Mesendoderm (in vitro differentiated cells): ENCODE results near the gene CHD9.

ENCODE experiments used
- DNase-seq: peaks from one replicate; pipeline ENCODE4 v3.0.0; 2013
- H2AK5ac ChIP-seq: 2 replicates; pipeline ENCODE4 v1.6.1; 2013; ENCODE audit warnings: low read length, inconsistent platforms
- H2BK120ac ChIP-seq: 2 replicates; pipeline ENCODE4 v1.6.1; 2013; ENCODE audit warnings: low read depth, mild to moderate bottlenecking, low read length, moderate library complexity, mixed read lengths
- H2BK15ac ChIP-seq: replicated peaks from 2 replicates; pipeline ENCODE4 v1.6.1; 2013; ENCODE audit warnings: low read depth, mild to moderate bottlenecking, moderate library complexity
- H2BK5ac ChIP-seq: 2 replicates; pipeline ENCODE4 v1.6.1; 2013; ENCODE audit warnings: low read length, inconsistent platforms
- H3K18ac ChIP-seq: 2 replicates; pipeline ENCODE4 v1.6.1; 2013; ENCODE audit warnings: mild to moderate bottlenecking, low read length, mixed read lengths
- H3K23ac ChIP-seq: one replicate; pipeline ENCODE4 v1.6.1; 2013; ENCODE audit warnings: low read length
- H3K27ac ChIP-seq: 2 replicates; pipeline ENCODE4 v1.5.1; 2013; ENCODE audit warnings: low read depth, mild to moderate bottlenecking, inconsistent platforms, low read length, moderate library complexity
- H3K27me3 ChIP-seq: 2 replicates; pipeline ENCODE4 v1.6.1; 2013; ENCODE audit warnings: low read length, control low read depth, mild to moderate bottlenecking, inconsistent platforms; ENCODE audit not compliant: insufficient read depth, poor library complexity
- H3K36me3 ChIP-seq: 2 replicates; pipeline ENCODE4 v1.6.1; 2013; ENCODE audit warnings: low read length, inconsistent platforms; ENCODE audit not compliant: control insufficient read depth, insufficient read depth
- H3K4ac ChIP-seq: one replicate; pipeline ENCODE4 v1.6.1; 2013; ENCODE audit warnings: low read depth, mild to moderate bottlenecking, low read length, moderate library complexity
- H3K4me1 ChIP-seq: 2 replicates; pipeline ENCODE4 v1.6.1; 2013; ENCODE audit warnings: low read depth, low read length, inconsistent platforms; ENCODE audit not compliant: control insufficient read depth
- H3K4me2 ChIP-seq: 2 replicates; pipeline ENCODE4 v1.6.1; 2013; ENCODE audit warnings: low read length
- H3K4me3 ChIP-seq: 2 replicates; pipeline ENCODE4 v1.5.1; 2013; ENCODE audit warnings: mild to moderate bottlenecking, low read length
- H3K56ac ChIP-seq: one replicate; pipeline ENCODE4 v1.6.1; 2013; ENCODE audit warnings: low read length
- H3K79me1 ChIP-seq: 2 replicates; pipeline ENCODE4 v1.6.1; 2013; ENCODE audit warnings: low read length, inconsistent platforms
- H3K79me2 ChIP-seq: 2 replicates; pipeline ENCODE4 v1.6.1; 2013; ENCODE audit warnings: mild to moderate bottlenecking, low read length; ENCODE audit not compliant: control insufficient read depth, insufficient read depth
- H3K9ac ChIP-seq: 2 replicates; pipeline ENCODE4 v1.6.1; 2013; ENCODE audit warnings: low read length, inconsistent platforms
- H4K5ac ChIP-seq: one replicate; pipeline ENCODE4 v1.6.1; 2013; ENCODE audit warnings: low read length
- H4K8ac ChIP-seq: one replicate; pipeline ENCODE4 v1.6.1; 2013; ENCODE audit warnings: low read depth, mild to moderate bottlenecking, control low read depth, low read length, moderate library complexity
- WGBS: extraction: QIAGEN DNeasy Blood & Tissue Kit; methylation state at CpG from one replicate; pipeline ENCODE4 v1.1.7; 2013; ENCODE audit warnings: low lambda C conversion rate, missing lambda C conversion rate; ENCODE audit not compliant: insufficient coverage; ENCODE audit errors: extremely low coverage; 5-methylcytosine and 5-hydroxymethylcytosine counted together

Gene CHD9

DNA sequence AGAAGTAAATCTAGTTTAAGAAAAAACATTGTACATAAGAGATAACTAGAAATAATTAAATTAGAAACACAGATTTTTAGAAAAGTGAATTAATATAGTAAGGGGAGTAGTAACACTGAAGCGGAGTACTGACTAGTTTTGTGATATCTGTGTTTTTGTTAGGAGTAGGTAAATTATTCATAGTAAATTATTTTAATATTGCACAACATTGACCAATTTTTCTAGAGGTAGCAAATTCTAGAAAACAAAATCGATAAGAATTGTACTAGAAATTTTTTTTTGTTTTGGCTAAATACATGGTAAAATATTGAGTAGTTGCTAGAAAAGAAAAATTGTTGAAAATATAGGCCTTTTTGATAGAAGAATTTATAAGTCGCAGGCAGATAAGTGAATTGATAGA, 156.5 kb downstream of the CHD9 start:
- Histone ChIP-seq H3K4me3 (no peak overlapping the region), H3K9ac (no peak overlapping the region), H3K56ac (no peak overlapping the region), H2AK5ac (no peak overlapping the region), H3K4me2 (no peak overlapping the region), H3K4ac (no peak overlapping the region), H3K36me3 (no peaks in the 10 kb centered on the region), H3K27me3 (no peaks in the 10 kb centered on the region), H3K79me2 (peaks cover 4% of the 10 kb centered on the region), H2BK120ac (no peak overlapping the region), H3K23ac (no peak overlapping the region), H2BK5ac (no peak overlapping the region), H3K4me1 (no peaks in the 10 kb centered on the region), H4K5ac (no peak overlapping the region), H3K18ac (no peak overlapping the region), H3K27ac (no peak overlapping the region), H4K8ac (no peak overlapping the region), H3K79me1 (no peaks in the 10 kb centered on the region), H2BK15ac (no peak overlapping the region)
- 100% methylated on average over 2 of the region's 3 CpGs for WGBS
- no peak for DNase-seq

DNA sequence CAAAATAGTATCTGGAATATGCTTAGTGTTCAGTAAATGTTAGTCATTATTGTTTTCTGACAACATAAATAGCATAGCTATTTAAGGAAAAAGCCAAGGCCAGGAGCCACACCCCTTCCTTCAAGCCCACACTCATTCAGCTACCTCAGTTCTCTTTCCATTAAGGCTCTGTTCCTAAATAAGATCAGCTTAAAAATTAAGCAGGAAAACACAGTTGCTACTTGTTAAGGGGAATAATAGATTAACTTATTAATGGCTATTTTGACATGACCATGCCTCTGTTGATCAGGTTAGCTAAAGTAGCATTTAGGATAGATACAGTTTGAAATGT, 158.1 kb downstream of the CHD9 start:
- Histone ChIP-seq H3K4me3 (no peak overlapping the region), H3K79me1 (no peaks in the 10 kb centered on the region), H2BK15ac (no peak overlapping the region), H3K27ac (no peak overlapping the region), H3K27me3 (no peaks in the 10 kb centered on the region), H4K8ac (no peak overlapping the region), H3K23ac (no peak overlapping the region), H4K5ac (no peak overlapping the region), H3K36me3 (no peaks in the 10 kb centered on the region), H3K9ac (no peak overlapping the region), H2BK5ac (no peak overlapping the region), H2AK5ac (no peak overlapping the region), H3K18ac (no peak overlapping the region), H3K4me2 (no peak overlapping the region), H2BK120ac (no peak overlapping the region), H3K4ac (no peak overlapping the region), H3K56ac (no peak overlapping the region), H3K79me2 (peaks cover 6% of the 10 kb centered on the region), H3K4me1 (no peaks in the 10 kb centered on the region)
- no peak for DNase-seq

DNA sequence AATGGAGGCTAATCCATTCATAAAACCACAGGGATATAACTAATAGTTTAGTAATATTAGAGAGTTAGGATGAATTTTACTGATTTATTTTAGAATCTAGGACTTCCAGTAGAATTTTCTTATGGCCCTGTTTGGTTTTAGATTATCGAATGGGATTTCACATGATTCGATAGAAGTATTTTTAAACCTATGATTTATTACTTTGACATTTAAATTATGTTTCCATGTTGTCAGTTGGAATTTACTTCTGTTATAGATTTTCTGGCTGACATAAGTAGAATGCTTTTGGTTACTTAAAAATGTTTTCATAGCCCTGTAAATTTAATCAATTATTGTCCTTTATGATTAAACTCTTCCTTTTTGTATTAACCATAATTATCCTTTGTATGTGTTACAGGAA, 158.8 kb downstream of the CHD9 start:
- H3K4me3 ChIP-seq = no peak overlapping the region
- no peak overlapping the region for H3K4ac ChIP-seq
- H3K4me1 ChIP-seq = no peaks in the 10 kb centered on the region
- H4K8ac ChIP-seq = no peak overlapping the region
- no peak overlapping the region for H3K23ac ChIP-seq
- H2BK120ac ChIP-seq = no peak overlapping the region
- H3K9ac ChIP-seq = no peak overlapping the region
- 100% methylated on average over 1 of the region's 2 CpGs for WGBS
- no peak overlapping the region for H4K5ac ChIP-seq
- no peaks in the 10 kb centered on the region for H3K79me1 ChIP-seq
- no peaks in the 10 kb centered on the region for H3K36me3 ChIP-seq
- no peak overlapping the region for H3K4me2 ChIP-seq
- H2BK15ac ChIP-seq = no peak overlapping the region
- H3K79me2 ChIP-seq = peaks cover 6% of the 10 kb centered on the region
- H3K27me3 ChIP-seq = no peaks in the 10 kb centered on the region
- H3K18ac ChIP-seq = no peak overlapping the region
- no peak overlapping the region for H3K27ac ChIP-seq
- H2BK5ac ChIP-seq = no peak overlapping the region
- H3K56ac ChIP-seq = no peak overlapping the region
- no peak overlapping the region for H2AK5ac ChIP-seq
- DNase-seq = no peak

DNA sequence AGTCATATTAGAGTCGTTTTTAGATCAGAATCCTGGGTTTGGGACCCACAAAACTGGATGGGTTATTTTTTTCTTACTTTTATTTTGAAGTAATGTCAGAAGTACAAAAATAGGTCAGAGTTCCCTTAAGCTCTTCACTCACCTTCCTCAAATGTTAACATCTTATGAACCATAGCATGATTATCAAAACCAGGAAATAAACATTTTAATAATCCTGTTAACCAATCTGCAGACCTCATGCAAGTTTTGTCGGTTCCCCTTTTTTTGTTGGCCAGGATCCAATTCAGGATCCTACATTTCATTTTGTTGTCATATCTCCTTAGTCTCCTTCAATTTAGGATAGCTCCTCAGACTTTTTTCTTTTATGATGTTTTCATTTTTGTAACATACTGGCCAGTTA, 162.0 kb downstream of the CHD9 start:
- Histone ChIP-seq H2BK15ac (no peak overlapping the region), H4K5ac (no peak overlapping the region), H3K23ac (no peak overlapping the region), H3K27ac (no peak overlapping the region), H3K9ac (no peak overlapping the region), H3K4me2 (no peak overlapping the region), H2BK5ac (no peak overlapping the region), H3K4ac (no peak overlapping the region), H3K4me1 (no peaks in the 10 kb centered on the region), H3K36me3 (no peaks in the 10 kb centered on the region), H3K18ac (no peak overlapping the region), H2AK5ac (no peak overlapping the region), H2BK120ac (no peak overlapping the region), H3K27me3 (no peaks in the 10 kb centered on the region), H3K79me2 (peaks cover 8% of the 10 kb centered on the region), H4K8ac (no peak overlapping the region), H3K56ac (no peak overlapping the region), H3K79me1 (peaks cover 4% of the 10 kb centered on the region), H3K4me3 (no peak overlapping the region)
- DNase-seq = no peak
- WGBS = no CpG with 5 or more reads among the region's 2 CpGs

DNA sequence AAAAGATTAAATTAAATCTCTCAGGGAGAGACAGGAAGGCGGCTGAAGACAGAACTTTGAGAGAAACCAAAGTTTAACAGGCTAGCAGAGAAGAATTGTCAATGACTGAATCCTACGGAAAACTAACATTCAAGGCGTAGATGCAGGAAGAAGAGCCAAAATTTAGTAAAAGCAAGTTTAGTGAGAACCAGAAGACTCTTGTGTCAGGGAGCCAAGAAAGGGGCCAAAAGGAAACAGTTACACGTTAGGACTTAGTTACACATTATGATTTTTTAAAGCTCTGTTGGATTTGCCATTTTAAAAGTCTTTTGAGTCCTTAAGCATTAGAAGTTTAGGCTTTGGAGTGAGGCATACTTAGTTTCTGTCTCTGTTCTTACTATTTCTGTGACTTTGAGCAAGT, 164.6 kb downstream of the CHD9 start:
- Histone ChIP-seq H3K27ac (no peak overlapping the region), H2BK5ac (no peak overlapping the region), H3K4me3 (no peak overlapping the region), H3K9ac (no peak overlapping the region), H3K23ac (no peak overlapping the region), H2AK5ac (no peak overlapping the region), H2BK15ac (no peak overlapping the region), H3K79me2 (peaks cover 6% of the 10 kb centered on the region), H3K4ac (no peak overlapping the region), H3K27me3 (no peaks in the 10 kb centered on the region), H3K4me2 (no peak overlapping the region), H3K18ac (no peak overlapping the region), H3K36me3 (no peaks in the 10 kb centered on the region), H2BK120ac (no peak overlapping the region), H3K4me1 (no peaks in the 10 kb centered on the region), H4K5ac (no peak overlapping the region), H4K8ac (no peak overlapping the region), H3K56ac (no peak overlapping the region), H3K79me1 (peaks cover 4% of the 10 kb centered on the region)
- WGBS = no CpG with 5 or more reads among the region's 4 CpGs
- no peak for DNase-seq

DNA sequence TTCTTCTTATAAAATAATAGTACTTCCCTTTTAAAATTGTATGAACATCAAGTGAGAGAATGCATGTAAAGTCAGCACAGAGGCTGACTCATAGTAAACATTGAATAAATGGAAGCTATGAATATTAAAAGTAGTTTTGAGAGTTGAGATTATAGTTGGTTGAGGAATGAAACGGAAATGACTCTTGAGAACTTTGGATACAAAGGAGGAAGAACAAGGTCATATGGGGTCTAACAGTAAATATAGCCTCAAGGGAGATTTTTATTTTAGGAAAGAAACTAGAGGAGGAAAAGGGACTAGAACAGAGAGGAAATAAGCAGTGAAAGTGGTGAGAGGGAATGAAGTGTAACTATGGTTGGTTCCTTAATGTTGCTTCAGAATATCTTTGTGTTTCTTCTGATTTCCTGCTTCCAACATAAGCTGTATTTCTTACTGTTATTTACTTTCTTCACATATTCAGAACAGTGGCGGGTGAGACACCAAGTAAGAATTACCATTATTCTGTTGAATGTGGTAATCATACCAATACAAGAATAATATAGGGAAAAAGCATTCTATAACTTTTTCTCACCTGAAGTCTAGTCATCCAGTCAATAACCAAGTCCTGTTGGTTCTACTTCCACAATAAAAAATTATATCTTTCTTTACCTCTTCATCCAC, 165.1 kb downstream of the CHD9 start:
- H2BK5ac ChIP-seq = no peak overlapping the region
- H3K27ac ChIP-seq = no peak overlapping the region
- no peaks in the 10 kb centered on the region for H3K4me1 ChIP-seq
- no peak overlapping the region for H3K23ac ChIP-seq
- 100% methylated on average over 1 of the region's 2 CpGs for WGBS
- H3K36me3 ChIP-seq = no peaks in the 10 kb centered on the region
- no peak overlapping the region for H4K5ac ChIP-seq
- H2BK120ac ChIP-seq = no peak overlapping the region
- H3K9ac ChIP-seq = no peak overlapping the region
- H3K56ac ChIP-seq = no peak overlapping the region
- peaks cover 6% of the 10 kb centered on the region for H3K79me2 ChIP-seq
- H3K4me2 ChIP-seq = no peak overlapping the region
- DNase-seq = no peak
- no peak overlapping the region for H3K4ac ChIP-seq
- H3K4me3 ChIP-seq = no peak overlapping the region
- H3K27me3 ChIP-seq = no peaks in the 10 kb centered on the region
- H2AK5ac ChIP-seq = no peak overlapping the region
- no peak overlapping the region for H3K18ac ChIP-seq
- no peak overlapping the region for H2BK15ac ChIP-seq
- no peak overlapping the region for H4K8ac ChIP-seq
- H3K79me1 ChIP-seq = peaks cover 4% of the 10 kb centered on the region
